IPS-18a (cell line): ENCODE results near the gene OTOF.

Source experiments
- H3K27ac ChIP-seq: one replicate; pipeline ENCODE4 v1.5.1; 2013; ENCODE audit warnings: low read length
- H3K27me3 ChIP-seq: one replicate; pipeline ENCODE4 v1.6.1; 2013; ENCODE audit warnings: mild to moderate bottlenecking, low read length; ENCODE audit not compliant: control insufficient read depth, insufficient read depth
- H3K36me3 ChIP-seq: one replicate; pipeline ENCODE4 v1.6.1; 2013; ENCODE audit warnings: low read depth, low read length; ENCODE audit not compliant: control insufficient read depth
- H3K4me1 ChIP-seq: one replicate; pipeline ENCODE4 v1.6.1; 2013; ENCODE audit warnings: low read depth, low read length; ENCODE audit not compliant: control insufficient read depth
- H3K4me3 ChIP-seq: one replicate; pipeline ENCODE4 v1.5.1; 2013; ENCODE audit warnings: low read length
- H3K9ac ChIP-seq: one replicate; pipeline ENCODE4 v1.6.1; 2013; ENCODE audit warnings: mild to moderate bottlenecking, low read length, moderate library complexity
- H3K9me3 ChIP-seq: one replicate; pipeline ENCODE4 v1.6.1; 2013; ENCODE audit warnings: low read depth, low read length; ENCODE audit not compliant: control insufficient read depth

Gene OTOF

GRCh38 chr2:26477911-26478253 is at the start of gene OTOF:
Gene OTOF (minus strand): TSS chr2:26478124.
- Histone ChIP-seq H3K36me3 (no peaks in the 10 kb centered on the region), H3K9ac (no peak within 1 kb of the TSS), H3K27me3 (no peaks in the 10 kb centered on the region), H3K4me1 (no peaks in the 10 kb centered on the region), H3K9me3 (no peaks in the 10 kb centered on the region), H3K27ac (no peak within 1 kb of the TSS), H3K4me3 (no peak within 1 kb of the TSS)

GRCh38 chr2:26526589-26526988 is 48.7 kb upstream of the OTOF start:
- H3K27me3 ChIP-seq, result no peaks in the 10 kb centered on the region
- no peaks in the 10 kb centered on the region for H3K4me1 ChIP-seq
- no peak overlapping the region for H3K27ac ChIP-seq
- no peaks in the 10 kb centered on the region for H3K36me3 ChIP-seq
- H3K4me3 ChIP-seq, result no peak overlapping the region
- H3K9ac ChIP-seq, result no peak overlapping the region
- H3K9me3 ChIP-seq, result no peaks in the 10 kb centered on the region

DNA sequence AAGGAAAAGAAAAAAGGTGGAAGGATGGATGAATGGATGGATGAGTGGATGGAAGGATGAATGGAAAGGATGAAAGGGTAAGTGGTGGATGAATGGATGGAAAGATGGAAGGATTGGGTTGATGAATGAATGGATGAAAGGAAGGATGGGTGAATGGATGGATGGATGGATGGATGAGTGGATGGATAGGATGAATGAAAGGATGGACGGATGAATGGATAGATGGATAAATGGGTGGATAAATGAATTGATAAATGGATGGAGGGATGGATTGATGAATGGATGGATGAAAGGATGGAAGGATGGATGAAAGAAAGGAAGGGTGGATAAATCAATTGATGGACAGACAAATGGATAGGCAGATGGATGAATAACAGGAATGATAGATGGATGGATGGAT is 48.2 kb upstream of the OTOF start:
- no peak overlapping the region for H3K9ac ChIP-seq
- no peaks in the 10 kb centered on the region for H3K27me3 ChIP-seq
- H3K9me3 ChIP-seq, result no peaks in the 10 kb centered on the region
- H3K36me3 ChIP-seq, result no peaks in the 10 kb centered on the region
- no peak overlapping the region for H3K4me3 ChIP-seq
- H3K4me1 ChIP-seq, result no peaks in the 10 kb centered on the region
- H3K27ac ChIP-seq, result no peak overlapping the region

DNA sequence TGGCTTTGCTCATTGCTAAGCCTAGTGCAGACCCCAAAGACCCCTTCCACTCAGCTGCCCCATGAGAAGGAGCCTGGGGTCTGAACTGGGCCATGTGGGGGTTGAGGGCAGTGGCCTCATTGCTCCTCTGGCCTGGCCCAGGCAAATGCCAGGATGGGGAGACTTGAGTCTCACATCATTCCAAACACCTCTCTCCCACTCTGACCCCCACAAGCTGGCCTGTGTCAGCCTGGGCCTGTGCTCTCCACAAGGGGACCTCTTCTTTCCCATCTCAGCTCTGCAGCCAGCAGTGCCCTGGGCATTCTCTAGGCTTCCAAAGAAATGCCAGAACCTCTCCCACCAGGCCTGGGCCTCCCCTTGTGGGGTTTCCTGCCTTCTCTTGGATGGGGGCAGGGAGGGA is 45.8 kb upstream of the OTOF start:
- no peaks in the 10 kb centered on the region for H3K9me3 ChIP-seq
- H3K4me1 ChIP-seq, result no peaks in the 10 kb centered on the region
- no peaks in the 10 kb centered on the region for H3K27me3 ChIP-seq
- no peaks in the 10 kb centered on the region for H3K36me3 ChIP-seq
- no peak overlapping the region for H3K4me3 ChIP-seq
- H3K27ac ChIP-seq, result no peak overlapping the region
- no peak overlapping the region for H3K9ac ChIP-seq

- Histone ChIP-seq H3K4me3 (no peak overlapping the region), H3K27ac (no peak overlapping the region), H3K4me1 (no peaks in the 10 kb centered on the region), H3K9ac (no peak overlapping the region), H3K27me3 (no peaks in the 10 kb centered on the region), H3K9me3 (no peaks in the 10 kb centered on the region), H3K36me3 (no peaks in the 10 kb centered on the region)
Observed at GRCh38 chr2:26522751-26523171, 44.8 kb upstream of the OTOF start.

DNA sequence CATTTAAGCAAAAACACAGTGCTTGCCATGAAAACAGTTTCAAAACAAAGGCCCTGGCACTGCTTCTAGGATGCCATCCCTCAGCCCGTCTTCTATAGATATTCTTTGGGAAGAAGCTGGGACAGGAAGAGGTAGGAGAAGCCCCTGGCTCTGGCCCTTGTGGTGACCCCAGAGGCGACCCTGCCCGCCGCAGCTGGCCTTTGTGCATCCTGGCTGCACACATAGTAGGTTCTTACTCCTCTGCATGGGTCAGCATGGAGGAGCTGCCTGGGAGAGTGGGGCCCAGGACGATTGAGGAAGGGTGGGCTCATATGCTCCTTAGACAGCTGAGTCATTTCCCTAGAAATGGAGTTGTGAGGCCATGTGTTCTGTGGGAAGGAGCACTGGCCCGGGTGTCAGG is 44.4 kb upstream of the OTOF start:
- Histone ChIP-seq H3K27ac (no peak overlapping the region), H3K36me3 (no peaks in the 10 kb centered on the region), H3K4me3 (no peak overlapping the region), H3K27me3 (no peaks in the 10 kb centered on the region), H3K4me1 (no peaks in the 10 kb centered on the region), H3K9ac (no peak overlapping the region), H3K9me3 (no peaks in the 10 kb centered on the region)

DNA sequence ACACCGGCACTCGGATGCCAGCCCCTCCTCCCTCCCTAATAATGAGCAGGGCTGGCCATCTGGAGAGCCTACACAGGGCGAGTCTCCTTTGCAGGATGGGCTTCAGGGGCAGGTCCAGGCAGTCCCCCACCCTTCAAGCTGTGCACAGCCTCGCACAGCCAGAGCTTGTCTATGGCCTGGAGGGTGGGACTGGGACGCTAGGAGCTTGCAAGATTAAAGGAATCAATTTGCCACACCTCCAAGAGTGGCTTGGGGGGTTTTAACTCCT is 43.9 kb upstream of the OTOF start:
- Histone ChIP-seq H3K27ac (no peak overlapping the region), H3K27me3 (no peaks in the 10 kb centered on the region), H3K36me3 (no peaks in the 10 kb centered on the region), H3K4me1 (no peaks in the 10 kb centered on the region), H3K9ac (no peak overlapping the region), H3K9me3 (no peaks in the 10 kb centered on the region), H3K4me3 (no peak overlapping the region)

- Histone ChIP-seq H3K27ac (no peak overlapping the region), H3K36me3 (no peaks in the 10 kb centered on the region), H3K9ac (no peak overlapping the region), H3K9me3 (no peaks in the 10 kb centered on the region), H3K4me3 (no peak overlapping the region), H3K27me3 (no peaks in the 10 kb centered on the region), H3K4me1 (no peaks in the 10 kb centered on the region)
Observed at GRCh38 chr2:26521054-26521912, 43.4 kb upstream of the OTOF start.

GRCh38 chr2:26520148-26520449 is 42.2 kb upstream of the OTOF start:
- no peak overlapping the region for H3K4me3 ChIP-seq
- no peaks in the 10 kb centered on the region for H3K4me1 ChIP-seq
- H3K9me3 ChIP-seq, result no peaks in the 10 kb centered on the region
- H3K9ac ChIP-seq, result no peak overlapping the region
- H3K27ac ChIP-seq, result no peak overlapping the region
- H3K36me3 ChIP-seq, result no peaks in the 10 kb centered on the region
- H3K27me3 ChIP-seq, result no peaks in the 10 kb centered on the region

GRCh38 chr2:26519396-26520147 is 41.6 kb upstream of the OTOF start:
- no peaks in the 10 kb centered on the region for H3K4me1 ChIP-seq
- H3K36me3 ChIP-seq, result no peaks in the 10 kb centered on the region
- no peak overlapping the region for H3K9ac ChIP-seq
- H3K4me3 ChIP-seq, result no peak overlapping the region
- no peak overlapping the region for H3K27ac ChIP-seq
- no peaks in the 10 kb centered on the region for H3K9me3 ChIP-seq
- H3K27me3 ChIP-seq, result no peaks in the 10 kb centered on the region

DNA sequence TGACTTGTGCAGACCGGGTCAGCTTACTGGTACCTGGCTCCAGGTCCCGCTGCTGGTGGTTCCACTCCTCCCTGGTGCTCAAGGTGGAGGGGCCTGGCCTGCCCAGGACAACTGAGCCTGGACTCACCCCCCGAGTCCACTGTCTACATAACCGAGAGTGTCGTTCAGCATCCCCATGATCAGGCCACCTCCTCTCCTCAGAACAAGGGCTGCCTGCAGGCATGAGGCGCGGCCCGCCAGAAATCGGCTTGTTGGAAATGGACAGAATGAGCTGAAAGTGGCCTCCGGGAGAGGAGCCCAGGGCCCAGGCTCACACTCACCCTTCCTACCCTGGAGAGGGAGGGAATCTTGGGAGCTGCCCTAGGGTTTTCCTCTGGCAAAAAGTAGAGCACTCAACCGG is 38.9 kb upstream of the OTOF start:
- Histone ChIP-seq H3K9ac (no peak overlapping the region), H3K27ac (no peak overlapping the region), H3K9me3 (no peaks in the 10 kb centered on the region), H3K4me3 (no peak overlapping the region), H3K36me3 (no peaks in the 10 kb centered on the region), H3K4me1 (no peaks in the 10 kb centered on the region), H3K27me3 (no peaks in the 10 kb centered on the region)

GRCh38 chr2:26516246-26516645 is 38.3 kb upstream of the OTOF start:
- Histone ChIP-seq H3K9ac (no peak overlapping the region), H3K36me3 (no peaks in the 10 kb centered on the region), H3K9me3 (no peaks in the 10 kb centered on the region), H3K4me1 (no peaks in the 10 kb centered on the region), H3K27ac (no peak overlapping the region), H3K27me3 (no peaks in the 10 kb centered on the region), H3K4me3 (no peak overlapping the region)
